GM12865 (cell line): ENCODE results near the gene PRKCH.

Experiments
- DNase-seq: peaks from one replicate; pipeline ENCODE4 v3.0.0; 2010; ENCODE audit warnings: low read depth
- H3K4me3 ChIP-seq: 2 replicates; pipeline ENCODE4 v1.5.1; 2011; ENCODE audit warnings: mild to moderate bottlenecking, low read depth, low read length, control low read depth
- CTCF ChIP-seq: IDR thresholded peaks from 2 replicates; pipeline ENCODE4 v1.5.1; 2011; ENCODE audit warnings: low read length, control low read depth, low read depth, inconsistent platforms; ENCODE audit not compliant: insufficient read depth; ENCODE audit errors: missing control alignments

Gene PRKCH

GRCh38 chr14:61558271-61558670, 236.9 kb downstream of the PRKCH start:
- no peak for DNase-seq

GRCh38 chr14:61559641-61560201, 238.3 kb downstream of the PRKCH start:
- no peak for DNase-seq
- no peak for TF ChIP-seq CTCF
- no peak overlapping the region for H3K4me3 ChIP-seq

More at GRCh38 chr14:61558271-61558670, 236.9 kb downstream of the PRKCH start:
- H3K4me3 ChIP-seq, result no peak overlapping the region
- TF ChIP-seq CTCF, result no peak

GRCh38 chr14:61560323-61560722, 238.9 kb downstream of the PRKCH start:
- no peak for TF ChIP-seq CTCF
- H3K4me3 ChIP-seq, result no peak overlapping the region
- no peak for DNase-seq

GRCh38 chr14:61561104-61561503, 239.7 kb downstream of the PRKCH start:
- H3K4me3 ChIP-seq, result no peak overlapping the region
- DNase-seq, result no peak
- TF ChIP-seq CTCF, result no peak

- DNase-seq, result no peak
- no peak for TF ChIP-seq CTCF
- no peak overlapping the region for H3K4me3 ChIP-seq
These were observed 240.4 kb downstream of the PRKCH start for GRCh38 chr14:61561657-61562276.

- TF ChIP-seq CTCF, result no peak
- no peak for DNase-seq
- no peak overlapping the region for H3K4me3 ChIP-seq
These were observed 241.2 kb downstream of the PRKCH start for GRCh38 chr14:61562321-61563161.
